GOT3 (cell line): ENCODE measurements around the gene CYB5R4.

Experiments
- DNase-seq: peaks from one replicate; lab custom pipeline; 2025; ENCODE audit warnings: mixed read lengths; lab: John Stamatoyannopoulos, UW

Gene CYB5R4, protein sequence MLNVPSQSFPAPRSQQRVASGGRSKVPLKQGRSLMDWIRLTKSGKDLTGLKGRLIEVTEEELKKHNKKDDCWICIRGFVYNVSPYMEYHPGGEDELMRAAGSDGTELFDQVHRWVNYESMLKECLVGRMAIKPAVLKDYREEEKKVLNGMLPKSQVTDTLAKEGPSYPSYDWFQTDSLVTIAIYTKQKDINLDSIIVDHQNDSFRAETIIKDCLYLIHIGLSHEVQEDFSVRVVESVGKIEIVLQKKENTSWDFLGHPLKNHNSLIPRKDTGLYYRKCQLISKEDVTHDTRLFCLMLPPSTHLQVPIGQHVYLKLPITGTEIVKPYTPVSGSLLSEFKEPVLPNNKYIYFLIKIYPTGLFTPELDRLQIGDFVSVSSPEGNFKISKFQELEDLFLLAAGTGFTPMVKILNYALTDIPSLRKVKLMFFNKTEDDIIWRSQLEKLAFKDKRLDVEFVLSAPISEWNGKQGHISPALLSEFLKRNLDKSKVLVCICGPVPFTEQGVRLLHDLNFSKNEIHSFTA

DNA sequence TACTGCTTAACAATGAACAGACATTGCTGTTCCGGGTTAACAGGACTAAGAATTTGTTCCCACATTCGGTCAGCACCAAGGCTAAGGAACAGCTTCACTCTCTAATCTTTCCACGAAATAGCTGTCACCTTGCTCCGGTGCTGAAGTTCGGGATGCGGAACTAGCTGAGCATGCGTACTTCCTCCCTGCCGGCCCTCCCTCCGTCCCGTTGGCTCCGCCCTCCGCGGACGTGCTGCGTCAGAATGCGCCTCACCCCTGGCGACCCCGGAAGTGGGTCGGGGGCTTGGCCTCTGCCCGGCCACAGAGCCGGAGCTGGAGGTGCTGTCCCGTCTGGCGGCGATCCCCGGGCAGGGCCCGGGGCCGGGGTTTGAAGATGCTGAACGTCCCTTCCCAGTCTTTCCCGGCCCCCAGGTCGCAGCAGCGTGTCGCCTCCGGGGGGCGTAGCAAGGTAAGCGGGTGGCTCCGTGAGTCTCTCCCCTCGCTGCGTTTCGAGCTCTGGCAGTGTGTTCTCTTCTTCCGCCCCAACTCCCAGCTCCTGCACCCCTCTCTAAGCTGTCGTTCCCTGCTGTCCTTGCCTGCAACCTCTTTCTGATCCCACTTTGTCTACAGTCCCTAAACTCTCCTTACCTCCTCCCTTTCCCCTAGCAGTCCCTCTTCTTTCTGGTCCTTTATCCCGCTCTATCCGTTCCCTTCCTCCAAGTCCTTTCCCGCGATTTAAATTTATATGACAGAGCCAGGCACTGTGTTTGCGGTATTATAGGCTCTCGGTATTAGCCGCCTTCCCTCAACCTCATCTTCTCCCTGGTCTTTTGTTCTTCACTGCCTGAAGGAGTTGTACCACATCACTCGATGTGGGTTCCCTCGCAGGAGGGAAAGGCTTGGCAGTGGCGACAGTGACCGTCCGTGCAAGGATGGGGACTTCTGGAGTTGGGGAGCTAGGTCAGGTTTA lies at the start of gene CYB5R4:
Gene CYB5R4, plus strand, starts transcription at position 280 of the 949 bp plus-strand sequence. Its CDS starts 94 bp downstream, at position 374.
- DNase-seq, result peak; percentile 86

DNA sequence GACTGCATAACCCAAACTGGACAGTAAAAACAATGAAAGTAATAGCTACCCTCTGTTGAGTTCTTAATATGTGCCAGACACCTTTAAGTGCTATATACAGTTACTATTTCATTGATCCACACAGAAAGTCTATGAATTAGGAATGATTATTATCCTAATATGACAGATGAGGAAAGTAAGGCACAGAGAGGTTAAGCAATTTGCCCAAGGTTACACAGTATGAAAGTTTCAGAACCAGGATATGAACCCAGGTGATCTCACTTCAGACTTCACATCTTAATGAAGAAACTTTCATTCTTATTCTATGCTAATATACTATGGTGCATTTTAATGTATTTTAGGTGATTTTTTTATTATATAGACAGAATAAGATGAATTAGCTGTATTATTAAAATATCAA lies 46.9 kb upstream of the CYB5R4 start:
- no peak for DNase-seq

DNA sequence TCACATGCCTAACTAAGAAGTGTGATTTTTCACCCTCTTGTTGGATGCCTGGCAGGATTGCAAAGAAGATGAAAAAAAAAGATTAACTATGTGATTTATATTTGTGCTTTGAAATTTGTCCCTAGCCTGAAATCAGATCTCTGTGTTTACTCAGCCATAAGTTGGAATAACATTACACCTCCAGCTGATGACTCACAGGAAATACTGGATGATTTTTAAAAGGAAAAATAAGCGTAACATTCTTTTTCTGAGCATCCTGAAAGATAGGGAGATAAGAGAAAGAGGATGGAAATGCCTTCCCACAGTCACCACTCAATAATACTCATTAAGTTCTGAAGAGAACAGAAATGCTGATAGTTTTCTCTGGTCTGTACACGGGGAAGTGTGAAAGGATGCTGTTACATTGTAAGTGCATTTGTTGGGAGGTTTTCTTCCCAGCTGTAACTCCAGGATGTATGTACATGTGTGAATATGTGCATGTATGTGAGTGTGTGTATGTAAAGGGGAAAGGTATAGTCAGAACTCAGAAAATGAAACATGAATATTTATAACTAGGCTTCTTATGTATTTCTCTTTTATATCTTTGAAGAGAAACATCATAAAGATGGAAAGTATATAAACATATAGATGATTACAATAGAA lies 43.7 kb upstream of the CYB5R4 start:
- DNase-seq, result no peak

DNA sequence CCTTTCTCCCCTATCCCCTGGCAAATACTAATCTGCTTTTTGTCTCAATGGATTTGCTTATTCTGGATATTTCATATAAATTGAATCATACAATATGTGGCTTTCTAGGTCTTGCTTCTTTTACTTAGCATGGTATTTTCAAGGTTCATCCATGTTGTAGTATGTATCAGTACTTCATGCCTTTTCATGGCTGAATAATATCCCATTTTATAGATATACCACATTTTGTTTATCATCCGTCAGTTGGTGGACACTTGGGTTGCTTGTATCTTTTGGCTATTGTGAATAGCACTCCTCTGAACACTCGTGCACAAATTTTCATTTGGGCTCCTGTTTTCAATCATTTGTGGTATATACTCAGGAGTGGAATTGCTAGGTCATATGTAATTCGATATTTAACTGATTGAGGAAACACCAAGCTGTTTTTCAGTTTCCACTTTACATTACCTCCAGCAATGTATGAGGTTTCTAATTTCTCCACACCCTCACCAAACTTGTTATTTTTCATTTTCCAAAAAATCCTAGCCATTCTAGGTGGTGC lies 36.8 kb upstream of the CYB5R4 start:
- no peak for DNase-seq

DNA sequence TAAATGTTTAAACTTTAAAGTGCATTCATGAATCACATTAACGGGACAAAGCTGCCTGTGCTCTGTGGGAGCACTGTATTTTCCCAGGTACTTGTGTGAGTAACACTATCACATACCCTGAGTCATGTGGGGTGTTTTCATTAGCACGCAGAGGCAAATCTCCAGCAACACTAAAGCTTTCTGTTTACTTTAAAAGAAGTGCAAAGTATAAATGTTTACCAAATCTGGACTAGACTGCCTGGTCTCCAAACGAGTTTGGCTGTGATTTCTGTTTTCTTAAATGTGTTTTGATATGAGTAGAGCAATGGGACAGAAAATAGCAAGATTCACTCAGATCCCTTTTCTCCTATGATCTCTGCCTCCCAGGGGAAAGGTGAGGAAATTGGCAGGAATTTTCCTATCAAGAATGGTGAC lies 35.1 kb upstream of the CYB5R4 start:
- DNase-seq, result no peak

DNA sequence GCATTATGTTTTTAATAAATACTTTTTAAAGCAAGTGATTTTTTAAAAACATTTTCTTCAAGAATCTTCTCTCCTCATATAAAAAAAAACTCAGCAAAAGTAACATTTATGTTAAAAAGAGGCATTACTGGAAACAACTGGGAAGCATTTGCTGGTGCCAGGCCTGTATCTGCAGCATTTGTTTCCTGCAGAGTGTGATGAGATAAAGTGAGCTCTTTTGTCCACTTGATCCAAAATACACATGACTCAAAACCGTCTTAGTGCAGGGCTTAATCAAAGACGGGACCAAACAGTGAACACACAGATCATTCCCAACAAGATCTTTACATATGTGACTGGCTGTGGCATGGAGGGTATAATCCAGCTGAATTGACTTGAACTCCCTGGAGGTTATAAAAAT lies 34.7 kb upstream of the CYB5R4 start:
- no peak for DNase-seq

DNA sequence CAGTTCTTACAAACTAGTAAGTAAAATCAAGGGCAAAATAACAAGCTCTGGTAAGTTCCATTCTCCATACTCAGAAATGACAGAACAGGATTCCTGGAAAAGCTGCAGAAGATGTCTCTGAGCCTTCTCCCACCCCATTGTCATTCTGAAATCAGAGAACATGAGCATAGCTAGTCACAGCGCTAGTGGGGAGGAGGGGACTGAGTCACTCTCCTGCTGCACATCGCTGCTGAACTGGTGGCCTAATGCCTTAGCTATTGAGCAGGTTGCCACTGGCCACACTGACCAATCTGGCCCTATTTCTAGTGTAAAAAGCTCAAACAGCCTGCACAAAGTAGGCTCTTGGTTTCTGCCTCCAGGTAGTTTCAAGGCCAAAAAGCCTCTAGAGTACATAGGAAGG lies 32.4 kb upstream of the CYB5R4 start:
- DNase-seq, result no peak

DNA sequence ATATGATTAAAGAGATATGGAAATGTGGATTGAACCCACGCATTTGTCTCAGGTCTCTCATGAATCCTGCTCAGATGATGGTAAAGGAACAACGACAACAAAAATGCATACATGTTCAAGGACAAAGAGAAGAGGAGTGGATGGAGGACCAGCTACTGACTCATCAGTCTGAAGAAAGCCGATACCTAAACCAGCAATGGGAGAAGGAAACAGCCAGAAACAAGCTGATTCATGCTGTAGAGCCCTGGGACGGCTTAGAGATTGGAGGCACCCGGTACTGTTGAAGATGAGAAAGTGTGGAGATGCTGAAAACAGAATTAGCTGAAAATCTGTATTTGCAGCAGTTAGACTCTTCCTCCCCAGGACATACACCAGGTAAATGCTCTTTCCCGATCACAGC lies 20.8 kb upstream of the CYB5R4 start:
- DNase-seq, result no peak

DNA sequence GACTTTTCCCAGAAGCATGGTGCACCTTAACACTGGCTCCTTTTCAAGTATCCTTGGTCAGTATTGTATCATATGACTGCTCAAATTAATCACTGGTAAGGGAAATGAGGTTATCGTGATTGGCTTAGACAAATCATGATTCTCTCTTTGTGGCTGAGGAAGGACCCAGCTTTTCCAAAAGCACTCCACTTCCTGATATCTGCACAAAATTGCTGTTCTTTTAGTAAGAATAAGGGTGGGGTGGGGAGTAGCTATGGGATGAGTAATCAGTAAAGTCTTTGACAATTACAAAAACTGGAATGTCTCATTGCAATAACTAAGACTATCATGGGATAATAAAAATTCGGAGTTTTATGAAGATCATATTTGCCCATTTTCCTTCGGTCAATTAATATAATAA lies 15.3 kb upstream of the CYB5R4 start:
- DNase-seq, result no peak

DNA sequence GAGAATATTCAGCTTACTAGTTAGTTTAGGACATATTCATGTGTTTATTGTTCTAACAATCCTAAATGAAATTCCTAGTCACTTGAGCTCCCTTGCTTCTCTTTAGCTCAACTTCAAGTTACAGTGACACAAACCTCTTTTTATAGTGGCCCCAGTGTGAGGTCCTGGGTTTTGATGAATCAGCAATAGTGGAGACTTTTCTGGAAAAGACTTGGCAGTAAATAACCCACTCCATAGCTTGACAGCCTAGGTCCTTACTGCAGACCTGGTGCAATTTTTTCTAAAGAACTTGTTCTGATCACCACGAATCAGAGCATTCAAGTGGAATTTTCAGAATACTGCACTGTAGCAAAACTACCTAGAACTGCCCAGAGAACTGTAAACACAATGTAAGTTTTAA lies 13.2 kb upstream of the CYB5R4 start:
- DNase-seq, result no peak

DNA sequence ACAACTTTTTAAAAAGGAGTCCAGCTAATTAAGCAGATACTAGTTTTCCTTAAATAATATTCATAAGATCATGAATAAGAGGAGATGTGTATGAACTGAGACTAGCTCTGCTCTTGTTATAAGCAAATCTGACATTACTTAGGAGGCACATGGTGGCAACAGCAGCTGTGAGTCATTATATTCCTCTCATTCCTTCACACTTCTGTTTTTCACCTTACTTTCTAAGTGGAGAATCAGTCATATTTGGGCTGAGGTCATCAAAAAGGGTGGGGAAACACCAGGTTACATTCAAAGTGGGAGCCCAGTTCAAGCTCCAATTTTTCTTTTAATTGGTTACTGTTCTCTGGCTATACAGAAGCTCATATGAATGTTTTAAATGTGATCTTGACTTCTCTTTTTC lies 12.3 kb upstream of the CYB5R4 start:
- no peak for DNase-seq

DNA sequence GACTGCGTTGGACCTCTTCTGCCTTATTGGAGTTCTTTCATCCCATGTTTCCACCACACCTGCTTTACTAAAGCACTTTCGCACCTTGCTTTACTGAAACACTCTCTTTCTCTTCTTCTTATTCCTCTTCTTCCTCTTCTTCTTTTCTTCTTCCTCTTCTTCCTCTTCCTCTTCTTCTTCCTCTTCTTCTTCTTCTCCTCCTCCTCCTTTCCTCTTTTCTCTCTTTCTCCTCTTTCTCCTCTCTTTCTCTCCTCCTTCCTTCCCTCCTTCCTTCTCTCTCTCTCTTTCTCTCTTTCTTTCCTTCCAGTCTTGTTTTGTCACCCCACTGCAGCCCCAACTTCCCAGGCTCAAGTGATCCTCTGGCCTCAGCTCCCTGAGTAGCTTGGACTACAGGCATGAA lies 10.4 kb upstream of the CYB5R4 start:
- no peak for DNase-seq

DNA sequence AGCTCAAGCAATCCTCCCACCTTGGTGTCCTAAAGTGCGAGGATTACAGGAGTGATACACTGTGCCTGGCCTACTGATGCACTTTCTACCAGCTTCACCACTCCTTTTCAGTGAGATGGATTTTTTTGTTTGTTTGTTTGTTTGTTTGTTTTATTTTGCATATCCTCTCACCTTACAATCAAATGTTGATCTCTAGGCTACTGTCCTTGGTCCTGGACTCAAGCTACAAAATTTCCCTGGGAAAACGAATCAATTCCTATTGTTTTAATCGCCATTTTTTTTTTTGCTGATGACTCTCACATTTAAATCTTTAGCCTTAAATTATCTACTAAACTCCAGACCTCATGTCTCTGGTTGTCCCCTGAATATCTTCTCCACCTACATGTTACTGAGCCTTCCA lies 9.9 kb upstream of the CYB5R4 start:
- no peak for DNase-seq

DNA sequence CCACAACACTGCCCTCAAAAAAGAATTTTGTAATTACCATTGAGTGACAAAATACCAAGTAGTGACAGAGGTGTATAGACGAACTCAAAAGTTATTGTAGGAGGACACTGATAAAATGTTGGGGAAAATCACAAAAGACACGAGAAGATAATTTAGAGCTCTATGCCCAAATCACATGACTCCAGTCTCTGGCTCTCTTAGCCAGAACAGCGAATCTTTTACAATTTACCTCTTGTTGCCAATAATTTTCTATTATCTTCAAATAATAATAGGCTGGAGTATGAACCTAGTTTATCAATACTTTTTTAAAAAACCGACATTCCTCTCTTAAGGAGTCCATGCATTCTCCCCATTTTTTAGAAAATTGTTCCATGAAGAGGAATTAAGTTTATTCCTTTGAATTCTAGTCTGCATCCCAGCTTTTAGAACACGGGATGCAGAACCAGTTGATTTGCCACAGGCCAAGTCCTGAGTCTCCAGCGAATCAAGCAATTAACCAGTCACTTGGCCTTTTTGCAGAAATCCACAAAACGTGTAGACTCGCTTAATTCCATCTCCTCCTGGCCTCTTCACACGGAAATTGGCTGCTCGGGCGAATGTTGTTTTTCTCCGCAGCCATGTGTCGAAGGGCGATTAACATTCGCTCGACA lies 6.8 kb upstream of the CYB5R4 start:
- no peak for DNase-seq

DNA sequence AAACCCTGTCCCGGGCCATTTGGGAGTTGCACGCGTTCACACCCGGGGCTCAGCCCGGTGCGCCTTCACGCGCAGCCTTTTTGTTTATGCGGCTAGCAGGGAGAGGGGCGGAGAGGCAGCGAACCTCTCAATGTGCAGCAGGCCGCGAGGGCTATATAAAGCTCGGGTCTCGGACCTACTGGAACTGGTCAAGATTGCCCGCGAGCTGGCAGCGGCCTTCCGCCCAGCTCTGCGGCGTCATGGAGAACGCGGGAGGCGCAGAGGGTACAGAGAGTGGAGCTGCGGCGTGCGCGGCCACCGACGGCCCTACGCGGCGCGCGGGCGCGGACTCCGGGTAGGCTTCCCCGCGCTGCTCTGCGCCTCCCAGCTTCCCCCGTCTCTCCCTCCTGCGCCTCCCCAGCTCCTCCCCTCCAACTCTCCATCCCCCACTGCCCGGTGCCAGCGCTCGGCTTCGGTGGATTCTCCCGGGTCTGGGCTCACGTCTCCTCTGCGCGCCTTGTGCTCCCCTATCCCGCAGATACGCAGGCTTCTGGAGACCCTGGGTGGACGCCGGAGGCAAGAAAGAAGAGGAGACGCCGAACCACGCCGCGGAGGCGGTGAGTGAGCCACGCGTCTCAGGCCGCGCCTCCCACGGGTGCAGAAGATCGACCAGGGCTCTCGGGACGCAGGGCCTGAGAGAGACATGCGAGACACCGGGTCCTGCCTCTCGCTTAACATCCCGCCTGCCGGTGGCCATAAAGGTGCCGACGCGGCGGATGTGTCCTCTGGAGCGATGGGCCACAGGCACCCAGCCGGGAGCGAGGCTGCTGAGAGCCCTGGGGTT lies 6.1 kb upstream of the CYB5R4 start, which contains the start of gene RIPPLY2:
Gene RIPPLY2, plus strand, starts transcription at position 183 of the 823 bp plus-strand sequence. Its CDS starts 57 bp downstream, at position 240.
- peak; percentile 29 for DNase-seq

DNA sequence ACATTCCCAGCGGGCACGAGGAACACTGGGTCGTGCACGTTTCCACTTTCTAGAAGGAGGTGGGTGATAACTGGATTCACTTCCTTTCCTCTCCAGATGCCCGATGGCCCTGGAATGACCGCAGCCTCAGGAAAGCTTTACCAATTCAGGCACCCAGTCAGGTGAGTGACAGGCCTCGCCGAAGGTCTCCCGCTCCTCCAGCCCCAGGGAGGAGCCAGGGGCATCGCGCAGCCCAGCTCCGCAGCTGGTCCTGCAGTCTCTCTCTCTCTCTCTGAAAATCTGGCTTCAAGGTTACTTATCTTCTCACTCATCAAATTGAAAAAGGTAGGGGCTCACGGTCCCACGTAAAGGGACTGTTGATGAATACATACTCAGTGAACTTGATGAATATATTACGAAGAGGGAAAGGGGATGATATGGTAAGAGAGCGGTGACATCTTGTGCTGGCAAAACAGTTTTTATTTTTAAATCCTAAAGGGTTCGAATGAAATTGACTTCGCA lies 5.4 kb upstream of the CYB5R4 start:
- DNase-seq, result no peak

DNA sequence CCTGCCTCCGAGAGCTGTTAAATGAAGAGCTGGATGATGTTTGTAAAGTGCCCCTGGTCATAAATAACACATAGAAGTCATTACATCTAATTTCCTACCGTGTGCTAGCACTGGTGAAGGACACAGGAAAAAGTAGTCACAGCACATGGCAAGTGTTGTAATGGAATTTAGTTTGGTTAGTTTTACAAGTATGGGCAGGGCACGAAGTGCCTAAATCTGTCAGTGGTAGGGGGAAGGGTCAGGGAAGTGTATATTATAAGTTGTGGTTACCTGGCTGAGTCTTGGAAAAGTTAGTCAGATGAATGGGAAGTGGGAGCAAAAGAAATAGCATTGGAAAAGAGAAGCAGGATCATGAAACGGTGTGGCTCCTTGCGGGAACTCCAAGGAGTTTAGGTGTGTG lies 4.7 kb upstream of the CYB5R4 start:
- no peak for DNase-seq

DNA sequence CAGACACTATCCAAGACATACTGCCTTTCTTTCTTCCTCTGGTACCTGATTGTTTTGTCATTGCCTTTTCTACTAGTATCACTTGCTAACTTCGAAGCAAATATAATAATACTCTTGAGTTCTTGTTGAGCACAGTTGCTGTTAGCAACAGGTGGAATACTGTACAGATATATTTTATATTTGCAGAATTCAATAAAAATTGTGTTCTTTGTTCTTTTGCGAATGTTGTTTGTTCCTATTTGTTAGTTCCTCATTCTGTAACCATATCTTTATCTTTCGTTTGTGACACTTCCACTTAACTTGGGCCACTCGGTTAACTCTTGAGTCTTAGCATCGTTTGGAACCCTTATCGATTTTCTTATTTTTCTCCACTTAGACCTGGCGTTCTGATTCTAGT lies 868 bp downstream of the CYB5R4 start:
- no peak for DNase-seq

DNA sequence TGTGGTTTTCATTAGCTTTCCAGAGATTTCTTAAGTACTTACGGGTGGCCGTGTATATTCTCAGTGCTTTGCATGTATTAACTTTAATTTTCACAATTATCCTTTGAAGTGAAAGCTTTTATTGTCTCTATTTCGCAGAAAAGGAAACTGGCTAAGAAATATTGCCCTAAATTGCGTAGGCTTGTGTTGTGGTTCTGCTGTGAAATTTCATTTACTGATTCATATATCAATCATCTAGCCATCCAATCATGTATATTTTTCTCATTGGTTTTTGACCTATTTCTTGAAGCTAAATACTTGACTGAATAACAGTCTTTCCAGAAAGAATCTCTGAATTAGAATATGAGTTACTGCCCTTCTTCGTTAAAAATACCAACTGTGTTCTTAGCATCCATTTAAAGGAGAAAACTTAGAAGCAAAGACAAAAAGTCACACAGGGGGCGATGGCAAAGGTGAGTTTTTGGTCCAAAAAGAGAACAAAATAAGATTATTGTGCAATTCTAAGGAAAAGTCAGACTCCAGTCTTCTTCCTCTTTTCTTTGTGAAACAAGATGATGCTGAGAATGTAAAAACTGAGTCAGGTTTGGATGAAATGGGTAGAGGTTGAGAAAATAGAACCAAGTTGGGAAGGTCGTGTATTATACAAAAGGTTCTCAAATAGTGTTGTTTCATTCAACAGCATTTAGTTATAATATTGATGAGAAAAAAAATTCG lies 1.4 kb downstream of the CYB5R4 start:
- no peak for DNase-seq
